Dedifferentiated amniotic fluid mesenchymal stem cell (primary cell): ENCODE data around the gene SERTM2.
"Not testable (repeated sequence)": the region's sequence is repeated elsewhere in the genome, so short reads cannot be mapped to it uniquely, and the experiment has no call there.

ENCODE experiments used
- DNase-seq: peaks from one replicate; pipeline ENCODE4 v3.0.0-alpha.2; 2016; ENCODE audit errors: extremely low spot score

SERTM2 gene

DNA sequence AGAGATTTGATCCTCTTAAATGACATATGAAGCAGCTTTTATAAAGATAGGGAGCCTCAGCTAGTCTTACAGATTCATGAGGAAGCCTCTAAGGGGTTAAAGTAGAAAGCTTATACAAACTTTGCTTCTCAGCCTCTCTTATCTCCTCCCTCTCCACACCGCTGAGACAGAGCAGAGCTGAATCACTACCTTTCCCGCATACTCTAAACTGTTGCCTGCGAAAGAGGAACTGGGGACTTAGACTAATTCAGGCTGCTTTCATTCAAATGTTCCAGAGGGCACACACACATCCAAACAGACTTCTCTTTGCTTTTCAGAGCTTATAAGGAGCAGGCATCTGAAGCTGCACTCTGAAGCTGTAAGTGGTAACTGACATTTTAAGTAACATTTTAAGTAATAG lies at the start of gene SERTM2:
SERTM2 (plus strand) TSS at position 169 of the 400 bp plus-strand sequence. CDS start 7,213 bp downstream, outside the sequence.
- no peak for DNase-seq

DNA sequence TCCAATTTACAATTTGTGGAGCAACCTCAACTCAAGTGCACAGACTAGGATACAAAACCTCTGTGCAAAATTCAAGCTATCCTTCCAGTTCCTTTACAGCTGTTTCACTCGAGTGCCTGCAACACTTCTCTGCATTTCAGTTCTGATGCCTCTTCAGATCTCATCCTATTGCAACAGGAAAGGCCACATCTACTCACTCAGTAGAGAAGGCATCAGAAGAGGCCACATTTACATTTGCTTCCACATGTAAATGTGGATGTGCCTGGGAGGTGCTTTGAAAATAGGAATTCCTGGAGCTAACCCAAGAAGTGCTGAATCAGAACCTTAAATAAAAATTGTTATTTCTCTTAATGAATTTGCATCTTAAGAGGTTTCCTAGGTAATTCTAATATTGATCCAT lies 45.8 kb upstream of the SERTM2 start:
- DNase-seq: no peak

DNA sequence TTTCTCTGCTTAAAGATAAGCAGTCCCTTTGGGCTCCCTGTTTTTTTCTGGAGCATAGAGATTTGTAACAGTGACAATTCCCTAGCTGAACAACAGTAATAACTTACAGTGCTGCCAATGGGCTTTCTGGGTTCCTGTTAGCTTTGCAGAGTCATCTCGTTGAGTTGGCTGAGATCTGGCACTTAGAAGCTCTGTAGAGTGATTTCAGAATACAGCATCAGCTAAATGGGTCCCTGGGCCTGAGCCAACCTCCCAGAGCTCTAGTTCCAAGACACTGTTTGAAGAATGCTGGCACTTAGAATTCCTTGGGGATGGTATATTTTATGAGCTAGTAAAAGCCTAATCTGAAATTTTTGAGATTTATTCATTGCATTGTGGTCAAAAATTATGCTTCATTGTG lies 43.5 kb upstream of the SERTM2 start:
- no peak for DNase-seq

- DNase-seq: no peak
Observed at GRCh38 chrX:111470681-111471403, 40.6 kb upstream of the SERTM2 start.

- DNase-seq: no peak
Observed at GRCh38 chrX:111481896-111482295, 29.5 kb upstream of the SERTM2 start.

DNA sequence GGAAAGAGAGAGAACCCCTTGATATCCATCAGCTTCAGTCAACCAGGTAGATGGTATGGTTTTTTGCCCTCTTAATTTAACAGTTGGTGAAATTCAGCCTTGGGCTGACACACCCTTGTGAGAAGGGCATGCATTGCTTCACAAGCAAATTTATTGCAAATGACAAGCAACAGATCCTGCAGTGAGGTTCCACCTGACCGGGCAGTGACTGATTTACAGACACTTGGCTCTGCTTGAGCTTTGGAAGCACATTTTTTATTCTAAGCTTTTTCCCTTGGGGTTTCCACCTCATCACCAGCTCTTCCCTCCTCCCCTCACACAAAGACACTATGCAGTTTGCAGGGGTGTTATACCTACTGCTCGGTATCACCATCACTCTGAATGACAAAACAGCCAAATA lies 28.3 kb upstream of the SERTM2 start:
- no peak for DNase-seq

DNA sequence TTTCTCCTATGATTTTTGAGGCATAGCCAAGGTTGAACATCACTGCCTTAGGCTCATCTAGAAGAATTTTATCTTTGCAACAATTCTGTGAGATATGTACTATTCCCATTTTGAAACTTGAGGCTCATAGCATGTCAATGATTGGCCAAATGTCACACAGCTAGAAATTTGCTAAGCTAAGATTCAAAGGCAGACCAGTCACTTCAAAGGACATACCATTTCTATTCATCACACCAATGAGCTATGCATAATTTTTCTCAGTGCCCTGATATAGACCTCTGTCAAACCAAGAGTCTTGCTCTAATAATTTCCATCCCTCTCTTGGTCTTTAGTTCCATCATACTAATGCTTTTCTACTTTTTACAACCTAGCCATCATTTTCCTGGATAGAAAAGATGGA lies 27.6 kb upstream of the SERTM2 start:
- DNase-seq: no peak

DNA sequence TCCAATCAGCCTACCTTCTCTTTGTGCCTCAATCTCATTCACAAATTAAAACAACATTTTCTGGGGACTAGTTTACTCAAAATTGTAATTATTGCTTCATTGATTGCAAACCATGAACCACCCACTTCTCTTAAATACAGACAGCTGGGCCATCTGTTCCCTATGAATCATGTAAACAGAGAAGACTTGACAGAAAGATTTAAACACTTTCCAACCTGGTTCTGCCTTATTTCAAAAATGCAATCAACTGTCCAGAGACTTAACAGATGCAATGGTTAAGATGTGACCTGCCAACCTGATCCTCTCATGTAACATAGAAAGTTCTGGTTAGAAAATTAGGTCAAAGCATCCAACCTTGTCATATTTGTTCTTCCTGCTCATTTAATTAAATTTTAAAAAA lies 20.8 kb upstream of the SERTM2 start:
- DNase-seq: no peak

DNA sequence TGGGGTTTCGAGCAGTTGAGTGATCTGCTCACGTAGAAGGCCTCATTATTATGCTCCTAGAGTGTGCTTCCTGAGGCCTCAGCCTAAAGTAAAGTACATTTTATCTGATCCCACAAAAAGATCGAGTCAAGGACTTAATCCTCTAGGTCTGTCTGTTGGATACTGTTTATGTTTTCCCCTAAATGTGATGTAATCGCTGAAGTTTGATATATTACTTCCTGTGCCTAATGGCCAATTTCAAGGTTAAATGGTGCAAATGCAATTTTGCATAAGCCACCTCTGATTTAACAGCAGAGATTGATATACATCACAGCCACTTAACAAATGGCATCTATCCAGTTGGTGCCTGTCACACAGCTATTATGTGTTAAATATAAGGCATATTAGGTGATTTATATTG lies 19.4 kb upstream of the SERTM2 start:
- no peak for DNase-seq

DNA sequence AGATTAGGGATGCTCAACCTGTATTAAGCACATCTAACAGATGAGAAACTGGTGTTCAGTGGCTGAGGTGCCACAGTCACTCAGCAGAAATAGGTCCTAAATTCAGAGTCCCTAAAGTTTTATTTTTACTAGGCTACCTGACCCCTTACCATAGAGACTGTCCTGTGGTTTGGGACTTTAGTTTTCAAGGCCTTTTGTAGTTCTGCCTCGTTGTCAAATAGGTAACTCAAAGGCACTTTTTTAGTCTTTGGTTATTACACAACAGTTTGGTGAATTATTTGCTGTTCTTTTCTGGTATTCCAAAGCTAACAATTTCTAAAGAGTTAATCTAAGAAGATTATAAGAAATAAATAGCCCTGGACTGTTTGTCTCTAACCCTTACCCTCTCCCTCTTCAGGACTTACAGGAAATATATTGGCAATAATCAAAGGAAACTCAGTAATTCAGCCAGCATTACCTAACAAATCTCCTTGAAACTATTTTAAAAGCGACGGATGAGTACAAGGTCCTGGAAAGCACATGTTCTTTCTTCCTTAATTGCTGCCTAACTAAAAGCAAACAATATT lies 12.8 kb upstream of the SERTM2 start:
- DNase-seq: no peak

DNA sequence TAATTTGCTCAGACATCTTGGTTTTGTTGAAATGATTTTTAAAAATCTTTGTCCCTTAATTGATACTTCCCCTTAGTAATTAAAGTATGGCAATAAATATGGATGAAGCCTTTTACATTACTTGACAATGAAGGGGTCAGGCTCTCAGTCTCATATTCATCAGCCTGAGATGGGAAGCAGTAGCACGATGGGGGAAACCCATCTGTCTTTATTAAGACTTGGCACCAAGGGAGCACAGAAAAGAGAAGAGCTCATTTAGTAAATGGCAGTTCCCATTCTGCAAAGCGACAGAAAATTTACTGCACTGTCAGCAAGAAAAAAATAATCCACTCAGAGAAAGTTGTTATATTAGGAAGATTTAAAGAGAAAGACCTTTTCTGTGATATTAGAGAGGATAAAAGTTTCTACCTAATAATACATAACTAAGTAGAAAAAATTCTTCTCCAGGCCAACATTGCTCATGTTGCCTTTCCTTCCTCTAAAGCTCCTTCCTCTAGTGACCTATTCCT lies 7.9 kb upstream of the SERTM2 start:
- DNase-seq: no peak

GRCh38 chrX:111504941-111505340 lies 6.5 kb upstream of the SERTM2 start:
- DNase-seq: no peak

DNA sequence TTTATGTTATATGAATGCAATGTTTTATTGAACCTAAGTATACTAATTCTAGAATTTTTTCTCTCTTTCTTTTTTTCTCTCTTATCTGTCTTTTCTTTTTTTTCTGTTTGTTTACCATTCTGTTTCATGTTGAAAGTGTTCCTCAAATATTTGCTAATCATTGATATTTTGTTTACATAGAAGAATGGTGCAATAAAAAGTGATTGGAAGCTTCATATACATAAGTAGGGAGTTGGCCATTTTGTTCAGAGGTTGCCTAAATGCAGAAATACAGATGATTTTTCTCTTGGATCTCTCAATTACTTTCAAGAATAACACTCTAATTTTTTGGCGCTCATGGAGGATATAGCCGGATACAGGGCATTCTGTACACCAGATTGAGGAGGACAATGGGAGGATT lies 5.7 kb upstream of the SERTM2 start:
- no peak for DNase-seq

GRCh38 chrX:111506826-111507225 lies 4.6 kb upstream of the SERTM2 start:
- DNase-seq: no peak

- DNase-seq: no peak
Observed at GRCh38 chrX:111507933-111508332, 3.5 kb upstream of the SERTM2 start.

DNA sequence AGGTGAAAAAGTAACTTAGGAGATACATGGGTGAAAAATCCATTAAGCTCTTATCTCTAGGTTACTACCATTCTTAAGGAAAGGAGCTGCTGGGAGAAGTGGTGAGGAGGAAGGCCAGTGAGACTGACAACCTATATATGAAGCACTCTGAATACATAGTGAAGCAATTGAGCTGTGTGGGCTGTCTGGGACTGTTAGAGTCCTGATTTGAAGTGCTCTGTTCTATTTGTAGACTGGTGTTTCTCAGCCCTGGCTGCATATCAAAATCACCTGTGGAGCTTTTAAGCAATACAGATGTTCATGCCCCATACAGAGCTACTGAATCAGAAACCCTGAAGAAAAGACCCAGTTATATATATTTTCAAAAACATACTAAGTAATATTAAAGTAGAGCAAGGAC lies 3.9 kb downstream of the SERTM2 start:
- DNase-seq: no peak

DNA sequence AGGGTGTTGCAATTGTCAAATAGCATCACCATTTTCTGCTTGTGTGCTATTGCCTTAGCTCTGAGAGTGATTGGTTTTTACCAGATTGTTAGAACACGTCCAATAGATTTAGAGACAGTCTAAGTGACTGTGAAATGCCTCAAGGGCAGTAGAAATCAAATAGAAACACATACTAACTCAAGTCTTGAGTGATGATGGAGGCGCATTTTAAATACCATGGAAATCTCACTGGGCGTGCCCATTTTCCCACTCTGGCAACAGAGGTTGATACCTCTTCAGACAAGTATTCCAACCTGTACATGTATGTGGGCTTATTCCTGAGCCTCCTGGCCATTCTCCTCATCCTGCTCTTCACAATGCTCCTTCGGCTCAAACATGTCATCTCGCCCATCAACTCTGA lies 7.2 kb downstream of the SERTM2 start:
- no peak for DNase-seq

GRCh38 chrX:111519215-111519614 lies 7.8 kb downstream of the SERTM2 start:
- no peak for DNase-seq

DNA sequence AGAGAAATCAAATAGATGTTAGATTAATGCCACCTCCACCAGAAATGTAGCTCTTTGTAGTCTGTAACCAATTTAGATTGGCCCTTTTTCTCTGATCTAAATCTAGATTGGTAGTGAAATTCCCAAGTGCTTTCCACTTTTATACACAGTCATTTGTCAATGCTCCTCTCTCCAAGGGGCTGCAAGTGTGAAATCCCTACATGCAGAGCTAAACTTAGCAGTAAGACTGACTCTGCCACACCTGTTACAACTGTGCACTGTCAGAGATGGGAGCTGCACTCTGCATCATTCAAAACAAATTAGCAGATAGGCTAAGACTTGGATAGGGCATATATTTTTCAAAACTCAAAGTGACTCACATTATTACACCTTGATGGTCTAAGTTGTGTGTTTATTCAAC lies 9.1 kb downstream of the SERTM2 start:
- no peak for DNase-seq

DNA sequence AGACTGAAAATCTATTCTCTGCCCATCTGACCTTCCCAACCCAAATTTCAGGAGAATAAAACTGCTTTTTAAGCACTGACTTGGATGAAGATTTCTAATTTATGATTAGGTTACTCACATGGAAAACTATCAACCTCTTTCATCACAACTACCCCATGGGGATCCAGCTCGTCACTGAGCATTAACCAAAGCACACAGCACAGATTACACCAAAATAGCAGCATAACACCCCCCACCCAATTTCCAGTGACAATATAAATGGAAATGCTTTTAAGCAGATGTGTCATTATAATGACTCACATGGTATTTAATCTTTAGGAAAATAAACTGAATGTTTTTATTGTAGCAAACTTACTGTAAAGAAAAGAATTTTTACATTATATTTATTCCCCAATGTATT lies 9.7 kb downstream of the SERTM2 start:
- DNase-seq: no peak

DNA sequence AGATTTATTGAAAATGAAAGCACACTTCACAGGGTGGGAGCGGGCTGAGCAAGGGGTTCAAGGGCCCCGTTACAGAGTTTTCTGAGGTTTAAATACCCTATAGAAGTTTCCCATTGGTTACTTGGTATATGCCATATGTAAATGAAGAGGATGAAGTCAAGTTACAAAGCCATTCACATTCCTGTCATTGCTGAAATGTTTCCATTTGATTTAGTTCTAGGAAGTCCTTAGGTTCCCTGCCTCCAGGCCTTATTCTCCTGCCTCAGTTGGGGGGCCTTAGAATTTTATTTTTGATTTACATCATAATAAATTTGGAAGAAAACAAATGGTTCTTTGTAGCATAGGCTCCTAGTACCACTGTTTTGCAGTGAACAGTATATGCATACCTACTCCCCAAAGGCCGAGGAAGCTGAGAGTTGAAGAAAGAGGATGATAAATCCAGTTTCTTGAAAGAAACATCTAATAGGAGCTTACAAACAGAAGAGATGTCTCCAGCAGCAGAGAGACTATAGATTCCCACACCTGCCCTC lies 31.8 kb downstream of the SERTM2 start:
- no peak for DNase-seq

GRCh38 chrX:111549235-111549634 lies 37.8 kb downstream of the SERTM2 start:
- not testable (repeated sequence) for DNase-seq

DNA sequence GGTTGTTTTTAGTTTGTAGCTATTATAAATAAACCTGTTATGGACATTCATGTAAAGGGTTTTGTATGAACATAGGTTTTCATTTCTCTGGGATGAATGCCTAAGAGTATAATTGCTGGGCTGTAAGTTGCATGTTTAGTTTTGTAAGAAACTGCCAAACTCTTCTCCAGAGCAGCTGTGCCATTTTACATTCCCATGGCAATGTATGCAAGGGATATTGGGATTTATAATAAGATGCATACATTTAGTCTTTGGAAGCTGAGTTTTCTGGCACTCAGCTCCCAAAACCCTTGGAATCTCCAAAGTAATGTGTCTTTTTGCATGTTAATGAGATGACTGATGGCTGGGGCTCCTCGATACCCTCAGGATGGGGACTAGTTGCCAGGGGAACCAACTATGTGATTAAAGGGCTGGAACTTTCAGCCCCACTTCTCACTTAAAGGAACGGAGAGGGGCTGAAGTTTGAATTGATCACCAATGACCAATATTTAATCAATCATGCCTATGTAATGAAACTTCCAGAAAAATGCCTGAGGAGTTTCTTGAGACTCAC lies 44.0 kb downstream of the SERTM2 start:
- no peak for DNase-seq
